Gastroesophageal sphincter (tissue), 3 donors: Measurements from ENCODE around the gene C20orf96.

Source experiments
- EP300 ChIP-seq: sonication (generic); formaldehyde crosslinking; IDR thresholded peaks from one replicate; pipeline ENCODE4 v1.6.1; 2017; ENCODE audit warnings: antibody characterized with exemption, mild to moderate bottlenecking
- POLR2AphosphoS5 ChIP-seq: sonication (generic); formaldehyde crosslinking; IDR thresholded peaks from one replicate; pipeline ENCODE4 v1.6.1; 2017; ENCODE audit warnings: antibody characterized with exemption
- TF ChIP-seq, protein P1 (sequence below), 4 experiments: fragments of 200-600 bp in 2 of 4; fragments of 450-650 bp in 2 of 4; sonication (generic) in 1 of 4; IDR thresholded peaks; one replicate each; pipeline ENCODE4 v1.5.1; 2017 to 2019; ENCODE audit warnings: antibody characterized with exemption in 4 of 4, mild to moderate bottlenecking in 2 of 4, moderate library complexity in 2 of 4

DNA sequence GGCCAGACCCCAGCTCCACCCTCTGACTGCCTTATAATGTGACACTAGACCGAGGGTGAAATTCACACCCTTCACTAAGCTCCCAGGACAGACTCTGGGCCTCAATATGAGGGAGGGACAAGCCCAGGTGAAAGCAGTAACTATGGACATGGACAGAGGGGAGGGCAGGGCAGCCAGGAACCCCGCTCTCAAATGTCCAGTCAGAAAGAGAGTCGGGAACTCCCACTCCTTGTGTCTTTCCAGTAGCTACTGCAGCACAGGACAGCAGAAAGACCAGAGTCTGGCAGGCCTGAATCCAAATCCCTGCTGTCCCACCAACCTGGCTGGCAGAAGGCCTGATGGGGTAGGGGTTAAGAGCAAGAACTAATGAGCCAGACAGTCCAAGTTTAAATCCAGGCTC is 6.4 kb downstream of the C20orf96 start:
- TF ChIP-seq, protein P1, sequence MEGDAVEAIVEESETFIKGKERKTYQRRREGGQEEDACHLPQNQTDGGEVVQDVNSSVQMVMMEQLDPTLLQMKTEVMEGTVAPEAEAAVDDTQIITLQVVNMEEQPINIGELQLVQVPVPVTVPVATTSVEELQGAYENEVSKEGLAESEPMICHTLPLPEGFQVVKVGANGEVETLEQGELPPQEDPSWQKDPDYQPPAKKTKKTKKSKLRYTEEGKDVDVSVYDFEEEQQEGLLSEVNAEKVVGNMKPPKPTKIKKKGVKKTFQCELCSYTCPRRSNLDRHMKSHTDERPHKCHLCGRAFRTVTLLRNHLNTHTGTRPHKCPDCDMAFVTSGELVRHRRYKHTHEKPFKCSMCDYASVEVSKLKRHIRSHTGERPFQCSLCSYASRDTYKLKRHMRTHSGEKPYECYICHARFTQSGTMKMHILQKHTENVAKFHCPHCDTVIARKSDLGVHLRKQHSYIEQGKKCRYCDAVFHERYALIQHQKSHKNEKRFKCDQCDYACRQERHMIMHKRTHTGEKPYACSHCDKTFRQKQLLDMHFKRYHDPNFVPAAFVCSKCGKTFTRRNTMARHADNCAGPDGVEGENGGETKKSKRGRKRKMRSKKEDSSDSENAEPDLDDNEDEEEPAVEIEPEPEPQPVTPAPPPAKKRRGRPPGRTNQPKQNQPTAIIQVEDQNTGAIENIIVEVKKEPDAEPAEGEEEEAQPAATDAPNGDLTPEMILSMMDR (IDR thresholded peaks at IDR 0.05), result no peak
- TF ChIP-seq EP300, result no peak
- no peak for TF ChIP-seq POLR2AphosphoS5
